ENCODE results near the gene PPP1R10. TPM values are rescaled to one million over a fixed set of nuclear protein-coding genes. Genes with fewer than 3 reads are reported as not detected.

PPP1R10 gene
- total and polyA plus RNA-seq, 2 of the 13 experiments (the other 11 are each of a cell fraction or from before 2014, with no cell fraction given), result 26.3 to 38.4 TPM

DNA sequence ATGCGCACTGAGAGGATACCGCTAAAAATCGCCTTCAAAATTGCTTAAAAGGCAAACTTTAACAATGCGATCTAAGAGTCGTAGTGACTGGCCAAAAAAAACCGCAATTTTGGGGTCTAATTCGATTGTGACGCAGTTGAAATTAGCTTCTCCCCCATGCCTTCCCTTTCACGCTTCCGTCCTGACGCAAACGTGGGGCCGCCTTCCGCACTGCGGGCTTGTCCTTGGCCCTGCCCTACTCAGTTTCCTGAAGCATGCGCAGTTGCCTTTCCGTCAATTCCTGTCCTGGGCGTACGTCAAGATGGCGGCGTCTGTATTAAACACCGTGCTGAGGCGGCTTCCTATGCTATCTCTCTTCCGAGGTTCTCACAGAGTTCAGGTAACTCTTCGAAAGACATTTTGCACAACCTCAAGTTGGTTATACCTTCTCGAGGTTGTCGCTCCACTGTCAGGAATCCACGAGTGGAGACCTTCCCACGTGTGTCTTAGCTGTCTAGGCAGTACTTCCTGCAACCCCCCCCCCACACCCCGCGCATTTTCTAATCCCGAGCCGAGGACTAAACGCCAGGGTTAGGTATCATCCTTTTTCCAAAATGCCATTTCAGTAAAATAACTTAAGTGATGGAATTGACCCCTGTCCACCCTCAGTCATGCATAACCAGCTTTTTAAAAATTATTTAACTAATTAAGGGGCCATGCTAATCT lies 674 bp upstream of the PPP1R10 start, which contains the start of gene MRPS18B (continued):
- TF ChIP-seq, protein P1, sequence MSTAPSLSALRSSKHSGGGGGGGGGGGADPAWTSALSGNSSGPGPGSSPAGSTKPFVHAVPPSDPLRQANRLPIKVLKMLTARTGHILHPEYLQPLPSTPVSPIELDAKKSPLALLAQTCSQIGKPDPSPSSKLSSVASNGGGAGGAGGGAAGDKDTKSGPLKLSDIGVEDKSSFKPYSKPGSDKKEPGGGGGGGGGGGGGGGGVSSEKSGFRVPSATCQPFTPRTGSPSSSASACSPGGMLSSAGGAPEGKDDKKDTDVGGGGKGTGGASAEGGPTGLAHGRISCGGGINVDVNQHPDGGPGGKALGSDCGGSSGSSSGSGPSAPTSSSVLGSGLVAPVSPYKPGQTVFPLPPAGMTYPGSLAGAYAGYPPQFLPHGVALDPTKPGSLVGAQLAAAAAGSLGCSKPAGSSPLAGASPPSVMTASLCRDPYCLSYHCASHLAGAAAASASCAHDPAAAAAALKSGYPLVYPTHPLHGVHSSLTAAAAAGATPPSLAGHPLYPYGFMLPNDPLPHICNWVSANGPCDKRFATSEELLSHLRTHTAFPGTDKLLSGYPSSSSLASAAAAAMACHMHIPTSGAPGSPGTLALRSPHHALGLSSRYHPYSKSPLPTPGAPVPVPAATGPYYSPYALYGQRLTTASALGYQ (CRISPR knock-in tag; IDR thresholded peaks at IDR 0.05), result no peak
- no peak for TF ChIP-seq ZNF780A (CRISPR knock-in tag; IDR thresholded peaks at IDR 0.05)
- no peak for TF ChIP-seq ZNF326 (CRISPR knock-in tag; IDR thresholded peaks at IDR 0.05; ENCODE audit: borderline replicate concordance)
- peak; percentile 93; the same call in 1 of the 2 replicates for TF ChIP-seq GTF2F1 (IDR thresholded peaks at IDR 0.05; ENCODE audit: low read length)
- peak; percentile 6; the same call in 1 of the 2 replicates for TF ChIP-seq POGZ (CRISPR knock-in tag; IDR thresholded peaks at IDR 0.05)
- no peak for TF ChIP-seq ZNF749 (CRISPR knock-in tag; IDR thresholded peaks at IDR 0.05; ENCODE audit: borderline replicate concordance)
- TF ChIP-seq, protein P2, sequence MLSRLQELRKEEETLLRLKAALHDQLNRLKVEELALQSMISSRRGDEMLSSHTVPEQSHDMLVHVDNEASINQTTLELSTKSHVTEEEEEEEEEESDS (CRISPR knock-in tag; IDR thresholded peaks at IDR 0.05; ENCODE audit: borderline replicate concordance), result peak; percentile 87; the same call in 1 of the 2 replicates
- no peak for TF ChIP-seq ZSCAN30 (CRISPR knock-in tag; IDR thresholded peaks at IDR 0.05)
- TF ChIP-seq, protein P3, sequence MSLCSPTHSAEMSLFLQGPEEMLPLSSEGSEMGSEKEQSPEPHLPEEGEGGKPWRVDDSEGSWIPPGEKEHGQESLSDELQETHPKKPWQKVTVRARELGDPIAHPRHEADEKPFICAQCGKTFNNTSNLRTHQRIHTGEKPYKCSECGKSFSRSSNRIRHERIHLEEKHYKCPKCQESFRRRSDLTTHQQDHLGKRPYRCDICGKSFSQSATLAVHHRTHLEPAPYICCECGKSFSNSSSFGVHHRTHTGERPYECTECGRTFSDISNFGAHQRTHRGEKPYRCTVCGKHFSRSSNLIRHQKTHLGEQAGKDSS (CRISPR knock-in tag; IDR thresholded peaks at IDR 0.05; ENCODE audit: borderline replicate concordance, low read depth), result peak; percentile 28; the same call in 1 of the 2 replicates
- TF ChIP-seq CHD2 (IDR thresholded peaks at IDR 0.05; ENCODE audit: low read depth, low read length), result 0 out of 2 replicates have a peak, but pooled peaks have one; percentile 31
- 0 out of 2 replicates have a peak, but pooled peaks have one; percentile 18 for TF ChIP-seq ZNF160 (CRISPR knock-in tag; IDR thresholded peaks at IDR 0.05)
- TF ChIP-seq SRSF9 (IDR thresholded peaks at IDR 0.05; ENCODE audit: borderline replicate concordance, insufficient read depth, low read depth, low read length, poor library complexity, severe bottlenecking), result no peak
- no peak for TF ChIP-seq NPAS2 (CRISPR knock-in tag; IDR thresholded peaks at IDR 0.05; ENCODE audit: borderline replicate concordance)
- TF ChIP-seq, protein P4, sequence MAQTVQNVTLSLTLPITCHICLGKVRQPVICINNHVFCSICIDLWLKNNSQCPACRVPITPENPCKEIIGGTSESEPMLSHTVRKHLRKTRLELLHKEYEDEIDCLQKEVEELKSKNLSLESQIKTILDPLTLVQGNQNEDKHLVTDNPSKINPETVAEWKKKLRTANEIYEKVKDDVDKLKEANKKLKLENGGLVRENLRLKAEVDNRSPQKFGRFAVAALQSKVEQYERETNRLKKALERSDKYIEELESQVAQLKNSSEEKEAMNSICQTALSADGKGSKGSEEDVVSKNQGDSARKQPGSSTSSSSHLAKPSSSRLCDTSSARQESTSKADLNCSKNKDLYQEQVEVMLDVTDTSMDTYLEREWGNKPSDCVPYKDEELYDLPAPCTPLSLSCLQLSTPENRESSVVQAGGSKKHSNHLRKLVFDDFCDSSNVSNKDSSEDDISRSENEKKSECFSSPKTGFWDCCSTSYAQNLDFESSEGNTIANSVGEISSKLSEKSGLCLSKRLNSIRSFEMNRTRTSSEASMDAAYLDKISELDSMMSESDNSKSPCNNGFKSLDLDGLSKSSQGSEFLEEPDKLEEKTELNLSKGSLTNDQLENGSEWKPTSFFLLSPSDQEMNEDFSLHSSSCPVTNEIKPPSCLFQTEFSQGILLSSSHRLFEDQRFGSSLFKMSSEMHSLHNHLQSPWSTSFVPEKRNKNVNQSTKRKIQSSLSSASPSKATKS (CRISPR knock-in tag; IDR thresholded peaks at IDR 0.05), result no peak
- TF ChIP-seq MYC (CRISPR knock-in tag; IDR thresholded peaks at IDR 0.05; ENCODE audit: borderline replicate concordance), result peak; percentile 91
